ENCODE data around the gene STK26. TPM values are rescaled to one million over a fixed set of nuclear protein-coding genes. Genes with fewer than 3 reads are reported as not detected.

STK26 gene
- total RNA-seq, 3 donors from 2014 or later, result 12.8 to 19.2 (median 15.0) TPM

DNA sequence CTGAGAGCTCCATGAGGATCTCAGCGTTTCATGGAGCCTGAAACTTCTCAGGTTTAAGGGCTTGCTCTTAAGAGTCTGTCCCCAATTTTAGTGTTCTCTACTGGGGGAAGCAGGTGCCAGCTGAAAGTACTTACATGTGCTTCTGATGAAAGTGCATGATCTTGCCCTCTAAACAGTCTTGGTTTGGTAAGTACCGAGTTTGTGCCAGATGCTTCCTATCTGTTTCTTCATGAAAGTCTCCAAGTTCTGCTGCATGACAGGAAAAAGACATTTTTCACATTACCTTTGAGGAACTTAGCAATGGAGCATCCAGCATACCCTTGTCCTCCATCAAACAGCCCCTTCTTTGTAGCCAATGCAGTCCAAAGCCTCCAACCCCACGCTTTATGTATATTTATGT lies 62.7 kb downstream of the STK26 start:
- Histone ChIP-seq H3K4me1 (no peaks in the 10 kb centered on the region), H3K27ac (no peak overlapping the region), H3K36me3 (no peaks in the 10 kb centered on the region), H3K27me3 (peaks cover 0 to 62% of the 10 kb centered on the region in 2 donors), H3K9me3 (no peaks in the 10 kb centered on the region), H3K4me3 (no peak overlapping the region)
- intact Hi-C loops (cut with DNase I; ENCODE audit: low total_unique reads), result no loop called here
- no peak for DNase-seq (ENCODE audit: low spot score in 2 of 2)
- TF ChIP-seq POLR2AphosphoS5 (IDR thresholded peaks at IDR 0.05) (no peak), POLR2A (IDR thresholded peaks at IDR 0.05) (no peak)
- TF ChIP-seq, protein P1, sequence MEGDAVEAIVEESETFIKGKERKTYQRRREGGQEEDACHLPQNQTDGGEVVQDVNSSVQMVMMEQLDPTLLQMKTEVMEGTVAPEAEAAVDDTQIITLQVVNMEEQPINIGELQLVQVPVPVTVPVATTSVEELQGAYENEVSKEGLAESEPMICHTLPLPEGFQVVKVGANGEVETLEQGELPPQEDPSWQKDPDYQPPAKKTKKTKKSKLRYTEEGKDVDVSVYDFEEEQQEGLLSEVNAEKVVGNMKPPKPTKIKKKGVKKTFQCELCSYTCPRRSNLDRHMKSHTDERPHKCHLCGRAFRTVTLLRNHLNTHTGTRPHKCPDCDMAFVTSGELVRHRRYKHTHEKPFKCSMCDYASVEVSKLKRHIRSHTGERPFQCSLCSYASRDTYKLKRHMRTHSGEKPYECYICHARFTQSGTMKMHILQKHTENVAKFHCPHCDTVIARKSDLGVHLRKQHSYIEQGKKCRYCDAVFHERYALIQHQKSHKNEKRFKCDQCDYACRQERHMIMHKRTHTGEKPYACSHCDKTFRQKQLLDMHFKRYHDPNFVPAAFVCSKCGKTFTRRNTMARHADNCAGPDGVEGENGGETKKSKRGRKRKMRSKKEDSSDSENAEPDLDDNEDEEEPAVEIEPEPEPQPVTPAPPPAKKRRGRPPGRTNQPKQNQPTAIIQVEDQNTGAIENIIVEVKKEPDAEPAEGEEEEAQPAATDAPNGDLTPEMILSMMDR (IDR thresholded peaks at IDR 0.05), result no peak

DNA sequence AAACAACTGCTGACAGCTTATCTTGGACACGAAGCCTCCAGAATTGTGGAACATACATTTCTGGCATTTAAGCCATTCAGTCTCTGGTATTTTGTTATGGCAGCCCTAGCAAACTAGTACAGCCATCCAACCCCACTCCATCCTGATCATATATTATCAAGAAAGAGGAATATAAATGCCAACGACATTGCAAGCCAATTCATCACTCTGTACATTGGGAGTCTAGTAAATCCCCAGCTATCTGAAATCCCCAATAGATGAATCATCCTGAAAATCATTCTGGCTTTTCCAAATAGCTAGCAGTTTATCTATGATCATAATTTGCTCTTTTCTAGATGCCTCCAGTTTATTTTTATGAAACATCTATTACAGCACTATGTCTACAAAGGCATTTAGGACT lies 63.6 kb downstream of the STK26 start:
- TF ChIP-seq POLR2AphosphoS5 (IDR thresholded peaks at IDR 0.05) (no peak), POLR2A (IDR thresholded peaks at IDR 0.05) (no peak)
- TF ChIP-seq, protein P1 (IDR thresholded peaks at IDR 0.05), result no peak
- intact Hi-C loops (cut with DNase I; ENCODE audit: low total_unique reads), result no loop called here
- no peaks in the 10 kb centered on the region for H3K4me1 ChIP-seq

DNA sequence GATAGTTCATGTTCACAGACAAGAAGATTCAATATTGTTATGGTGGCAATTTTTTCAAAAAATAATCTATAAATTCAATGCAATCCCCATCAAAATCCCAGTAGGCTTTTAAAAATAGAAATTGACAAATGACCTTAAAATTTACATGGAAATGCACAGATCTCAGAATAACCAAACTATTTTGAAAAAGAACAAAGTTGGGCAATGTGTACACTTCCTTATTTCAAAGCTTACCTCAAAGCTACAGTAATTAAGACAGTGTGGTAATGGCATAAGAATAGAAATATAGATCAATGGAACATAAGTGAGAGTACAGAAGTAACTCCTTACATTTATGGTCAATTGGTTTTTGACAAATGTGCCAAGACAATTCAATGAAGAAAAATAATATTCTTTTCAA lies 65.8 kb downstream of the STK26 start:
- H3K27me3 ChIP-seq, result peaks cover 0 to 67% of the 10 kb centered on the region in 2 donors
- no peak overlapping the region for H3K4me3 ChIP-seq
- no peaks in the 10 kb centered on the region for H3K36me3 ChIP-seq
- TF ChIP-seq, protein P1 (IDR thresholded peaks at IDR 0.05), result no peak
- TF ChIP-seq POLR2A (IDR thresholded peaks at IDR 0.05) (no peak), POLR2AphosphoS5 (IDR thresholded peaks at IDR 0.05) (no peak)
- no peaks in the 10 kb centered on the region for H3K9me3 ChIP-seq
- intact Hi-C loops (cut with DNase I; ENCODE audit: low total_unique reads), result no loop called here
- no peak for DNase-seq (ENCODE audit: low spot score in 2 of 2)
- H3K4me1 ChIP-seq, result no peaks in the 10 kb centered on the region
- H3K27ac ChIP-seq, result no peak overlapping the region

More for the DNA sequence above, 63.6 kb downstream of the STK26 start:
- Histone ChIP-seq H3K36me3 (no peaks in the 10 kb centered on the region), H3K9me3 (no peaks in the 10 kb centered on the region), H3K27me3 (peaks cover 0 to 63% of the 10 kb centered on the region in 2 donors), H3K27ac (no peak overlapping the region), H3K4me3 (no peak overlapping the region)
- no peak for DNase-seq (ENCODE audit: low spot score in 2 of 2)

DNA sequence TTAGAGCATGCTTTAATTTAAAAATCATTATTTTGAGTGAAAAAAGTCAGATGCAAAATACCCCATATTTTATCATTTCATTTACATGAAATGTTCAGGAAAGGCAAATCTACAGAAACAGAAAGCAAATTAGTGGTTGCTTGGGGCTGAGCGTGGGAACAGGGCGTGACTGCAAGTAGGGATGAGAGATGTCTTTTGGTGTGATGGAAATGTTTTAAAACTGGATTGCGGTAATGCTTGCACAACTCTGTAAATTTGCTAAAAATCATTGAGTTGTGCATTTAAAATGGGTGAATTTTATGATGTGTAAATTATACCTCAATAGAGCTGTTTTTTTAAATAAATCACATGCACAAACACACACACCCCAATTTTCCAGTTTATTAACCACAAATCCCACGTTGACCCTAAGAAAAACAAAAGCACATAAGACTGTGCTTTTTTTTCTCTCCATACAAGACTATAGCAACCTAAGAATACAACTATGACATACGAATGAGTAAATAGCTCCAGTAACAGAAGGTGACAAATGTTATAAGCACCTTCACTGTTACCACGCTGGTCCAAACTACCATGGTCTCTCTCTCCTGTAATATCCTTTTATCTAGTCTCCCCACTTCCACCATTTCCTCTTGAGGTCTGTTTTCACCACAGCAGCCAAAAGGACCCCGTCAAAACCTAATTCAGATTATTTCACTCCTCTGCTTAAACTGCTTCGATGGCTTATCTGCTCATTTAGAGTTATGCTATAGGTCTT lies 67.5 kb downstream of the STK26 start:
- DNase-seq (ENCODE audit: low spot score in 2 of 2), result no peak
- intact Hi-C loops (cut with DNase I; ENCODE audit: low total_unique reads), result no loop called here
- H3K36me3 ChIP-seq, result no peaks in the 10 kb centered on the region
- no peak overlapping the region for H3K4me3 ChIP-seq
- TF ChIP-seq, protein P1 (IDR thresholded peaks at IDR 0.05), result no peak
- TF ChIP-seq POLR2AphosphoS5 (IDR thresholded peaks at IDR 0.05) (no peak), POLR2A (IDR thresholded peaks at IDR 0.05) (no peak)
- H3K4me1 ChIP-seq, result no peaks in the 10 kb centered on the region
- H3K9me3 ChIP-seq, result no peaks in the 10 kb centered on the region
- H3K27me3 ChIP-seq, result peaks cover 0 to 56% of the 10 kb centered on the region in 2 donors
- no peak overlapping the region for H3K27ac ChIP-seq

DNA sequence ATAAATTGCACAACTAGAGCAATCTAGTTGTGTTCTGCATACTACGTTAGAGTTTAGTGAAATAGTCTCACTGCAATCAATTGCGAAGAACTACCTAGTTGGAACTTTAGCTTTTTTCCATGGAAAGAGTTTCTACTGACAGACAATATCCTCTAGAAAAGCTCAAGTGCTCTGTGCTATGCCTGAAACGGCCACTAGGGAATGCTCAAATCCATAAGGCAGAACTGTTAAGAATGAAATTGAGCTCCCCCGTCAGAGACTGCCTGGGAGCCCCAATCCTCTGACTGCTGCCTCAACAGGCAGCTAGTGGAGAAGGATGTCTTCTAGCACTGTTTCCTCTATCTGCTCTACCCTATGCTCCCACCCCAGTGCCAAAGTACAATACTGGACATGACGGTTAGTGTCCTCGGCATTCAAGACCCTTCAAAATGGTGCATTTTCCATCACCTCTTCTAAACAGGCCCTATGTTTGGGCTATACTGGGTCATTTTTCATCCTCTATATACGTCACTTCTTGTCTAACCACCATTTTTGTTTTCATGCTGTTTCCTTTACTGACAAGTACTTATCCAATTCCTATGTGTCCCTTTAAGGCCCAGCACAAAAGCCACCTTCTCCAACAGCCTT lies 69.5 kb downstream of the STK26 start:
- TF ChIP-seq, protein P1 (IDR thresholded peaks at IDR 0.05), result peak; percentile 35 to 70 (median 50)
- TF ChIP-seq POLR2A (IDR thresholded peaks at IDR 0.05), result no peak
- no peak for TF ChIP-seq POLR2AphosphoS5 (IDR thresholded peaks at IDR 0.05)
- Histone ChIP-seq H3K4me3 (no peak overlapping the region), H3K4me1 (no peaks in the 10 kb centered on the region), H3K27me3 (peaks cover 0 to 45% of the 10 kb centered on the region in 2 donors), H3K9me3 (no peaks in the 10 kb centered on the region), H3K27ac (no peak overlapping the region), H3K36me3 (no peaks in the 10 kb centered on the region)
- intact Hi-C loops (cut with DNase I; ENCODE audit: low total_unique reads), result no loop called here
- DNase-seq (ENCODE audit: low spot score in 2 of 2), result peak; percentile 26 to 45
